ENCODE data around the gene GALNT15.

DNA sequence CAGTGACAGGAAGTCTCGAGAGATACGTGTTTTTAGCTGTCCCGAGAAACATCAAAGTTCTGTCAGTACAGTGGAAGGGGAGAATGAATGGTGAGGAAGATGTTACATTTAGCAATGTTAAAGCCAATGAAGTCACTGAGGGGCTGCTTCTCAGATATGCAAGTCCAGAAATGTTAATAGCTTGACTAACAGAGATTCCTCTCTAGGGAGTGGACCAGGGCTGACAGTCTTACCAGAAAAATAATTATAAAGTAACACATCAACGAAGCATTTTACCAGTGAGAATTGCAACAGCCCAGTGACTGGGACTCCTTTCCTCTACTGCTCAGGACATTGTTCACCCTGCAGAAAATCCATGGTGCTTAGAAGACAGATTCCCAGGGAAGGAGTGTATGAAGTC is 23.9 kb downstream of the GALNT15 start:
- no peak for TF ChIP-seq POLR2AphosphoS5 (IDR thresholded peaks at IDR 0.05; ENCODE audit: low read depth, low read length)
- TF ChIP-seq TAF1 (IDR thresholded peaks at IDR 0.05; ENCODE audit: low read depth, low read length), result no peak
- TF ChIP-seq POLR2A (IDR thresholded peaks at IDR 0.05; ENCODE audit: low read depth, low read length), result no peak
- TF ChIP-seq PAX5 (IDR thresholded peaks at IDR 0.05; ENCODE audit: insufficient read depth, low read length, severe bottlenecking), result no peak
